Stimulated activated CD4-positive, alpha-beta T cell treated with anti-CD3 and anti-CD28 coated beads, TNF-alpha, amount 100 ng/mL, for 1 hour (primary cell): Measurements from ENCODE around the gene SYNE4.

Experiments used
- DNase-seq, 3 donors: peaks; one replicate each; pipeline ENCODE4 v3.0.0-alpha.2; 2020; ENCODE audit warnings: low read depth in 3 of 3, low spot score in 1 of 3

SYNE4 gene

GRCh38 chr19:35955881-35956634, 52.6 kb downstream of the SYNE4 start:
- DNase-seq, result no peak
